Keratinocyte (primary cell): ENCODE data around the gene FXYD6. TPM values are rescaled to one million over a fixed set of nuclear protein-coding genes. Genes with fewer than 3 reads are reported as not detected.

ENCODE experiments used
- DNase-seq: peaks from one replicate; pipeline ENCODE4 v3.0.0-alpha.2; 2011; ENCODE audit warnings: low read depth, missing footprints, low spot score
- FAIRE-seq: peaks from 2 replicates; lab custom pipeline; 2011; peaks lifted over from hg19 to GRCh38; lab: Jason Lieb, UNC
- H2AFZ ChIP-seq: 2 replicates; pipeline ENCODE4 v1.6.0; 2012; ENCODE audit warnings: low read length, control low read depth, inconsistent platforms; ENCODE audit not compliant: control insufficient read depth
- H3K27ac ChIP-seq: 2 replicates; pipeline ENCODE4 v1.5.1; 2011; ENCODE audit warnings: low read length; ENCODE audit not compliant: control insufficient read depth, insufficient read depth
- H3K27me3 ChIP-seq: 3 replicates; pipeline ENCODE4 v1.6.0; 2011; ENCODE audit warnings: low read length; ENCODE audit not compliant: control insufficient read depth, insufficient read depth; ENCODE audit errors: extremely low read depth
- H3K36me3 ChIP-seq, 2 experiments: 2 replicates in 1 of 2; 3 replicates in 1 of 2; pipeline ENCODE4 v1.5.1; 2011; ENCODE audit warnings: low read length in 2 of 2, mild to moderate bottlenecking in 1 of 2; ENCODE audit not compliant: control insufficient read depth in 2 of 2, insufficient read depth in 2 of 2; ENCODE audit errors: extremely low read depth in 1 of 2
- H3K4me1 ChIP-seq: 3 replicates; pipeline ENCODE4 v1.5.1; 2011; ENCODE audit warnings: low read length; ENCODE audit not compliant: control insufficient read depth, insufficient read depth; ENCODE audit errors: extremely low read depth
- H3K4me2 ChIP-seq: 3 replicates; pipeline ENCODE4 v1.6.0; 2011; ENCODE audit warnings: low read depth, low read length; ENCODE audit not compliant: control insufficient read depth, insufficient read depth; ENCODE audit errors: extremely low read depth
- H3K4me3 ChIP-seq, 3 experiments: fragments of 200-600 bp in 1 of 3; sonication (generic) in 1 of 3; 2 replicates in 2 of 3; 3 replicates in 1 of 3; pipeline ENCODE4 v1.5.1; 2011 to 2016; ENCODE audit warnings: low read length in 3 of 3, mild to moderate bottlenecking in 3 of 3, control low read depth in 2 of 3, inconsistent platforms in 1 of 3, low read depth in 1 of 3, mixed read lengths in 1 of 3, mixed run types in 1 of 3, moderate library complexity in 1 of 3; ENCODE audit not compliant: control insufficient read depth in 2 of 3, insufficient read depth in 2 of 3; ENCODE audit errors: extremely low read depth in 1 of 3
- H3K79me2 ChIP-seq: 2 replicates; pipeline ENCODE4 v1.6.0; 2012; ENCODE audit warnings: low read length; ENCODE audit not compliant: control insufficient read depth, insufficient read depth
- H3K9ac ChIP-seq: 3 replicates; pipeline ENCODE4 v1.6.0; 2011; ENCODE audit warnings: low read length; ENCODE audit not compliant: control insufficient read depth, insufficient read depth; ENCODE audit errors: extremely low read depth
- H3K9me1 ChIP-seq: 3 replicates; pipeline ENCODE4 v1.6.0; 2011; ENCODE audit warnings: low read length; ENCODE audit not compliant: control insufficient read depth, insufficient read depth; ENCODE audit errors: extremely low read depth
- H3K9me3 ChIP-seq: 2 replicates; pipeline ENCODE4 v1.5.1; 2012; ENCODE audit warnings: low read depth, low read length; ENCODE audit not compliant: control insufficient read depth
- H4K20me1 ChIP-seq: 3 replicates; pipeline ENCODE4 v1.6.0; 2011; ENCODE audit warnings: low read length; ENCODE audit not compliant: control insufficient read depth, insufficient read depth; ENCODE audit errors: extremely low read depth
- EZH2 ChIP-seq: IDR thresholded peaks from one replicate; pipeline ENCODE4 v1.6.1; 2012; ENCODE audit warnings: inconsistent platforms, mild to moderate bottlenecking, low read length, moderate library complexity
- dilution Hi-C: fragments of 300-500 bp; cut with MboI; formaldehyde crosslinking; loops from one replicate; pipeline ENCODE4 v1.7.0; 2020; ENCODE audit warnings: low sequenced_read_pairs; ENCODE audit not compliant: extremely low pct_ligation_motif_present
- polyA plus RNA-seq, 5 experiments: library from polyadenylated mRNA; depleted of rRNA in 3 of 5; stranded (reverse) in 3 of 5; stranded (forward) in 1 of 5; unstranded in 1 of 5; fragments of >200 nt; gene quantifications; 1 replicate in 1 of 5; 2 replicates in 3 of 5; 3 replicates in 1 of 5; pipeline versions ENCODE4 v1.2.1 to v1.2.3, GENCODE V29; 2011 to 2012; ENCODE audit warnings: missing spikeins in 2 of 5, low read depth in 1 of 5, low replicate concordance in 1 of 5
- TF ChIP-seq, protein P1 (sequence below), 3 experiments: IDR thresholded peaks in 1 of 3; conservative IDR thresholded peaks in 1 of 3; optimal IDR thresholded peaks in 1 of 3; 2 replicates in 2 of 3; 3 replicates in 1 of 3; pipeline versions ENCODE3 to v1.5.1; 2011; ENCODE audit warnings: low read length in 3 of 3, mild to moderate bottlenecking in 3 of 3, moderate library complexity in 2 of 3, control low read depth in 1 of 3, inconsistent platforms in 1 of 3; ENCODE audit not compliant: insufficient read depth in 2 of 3; ENCODE audit errors: extremely low read depth in 1 of 3

FXYD6 gene
- polyA plus RNA-seq, 1 donor (not counting 4 experiments of a cell fraction or from before 2014, with no cell fraction given), result not detected

DNA sequence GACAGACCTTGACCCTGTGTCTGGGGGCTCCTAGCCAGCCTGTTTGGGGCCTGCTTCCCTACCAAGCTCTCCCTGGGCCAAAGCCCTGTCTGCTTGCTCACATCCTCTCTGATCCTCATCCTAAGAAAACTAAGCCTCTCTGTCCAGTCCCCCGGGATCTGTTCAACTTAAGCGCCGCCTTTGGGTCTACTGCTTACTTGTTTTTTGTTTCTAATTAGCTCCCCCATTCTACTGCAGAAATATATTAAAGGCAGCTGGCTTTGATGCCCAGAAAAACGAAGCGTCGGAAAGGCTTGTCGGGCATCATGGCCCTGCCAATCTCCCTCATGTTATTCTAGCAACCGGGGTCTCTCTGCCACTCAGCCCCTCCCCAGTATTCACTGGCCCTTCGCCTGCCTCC, 82.9 kb downstream of the FXYD6 start:
- Histone ChIP-seq H3K4me1 (peaks cover 6% of the 10 kb centered on the region), H4K20me1 (no peaks in the 10 kb centered on the region), H3K9ac (no peak overlapping the region), H3K27ac (no peak overlapping the region), H3K27me3 (peaks cover 63% of the 10 kb centered on the region), H3K9me3 (no peaks in the 10 kb centered on the region), H3K4me2 (no peak overlapping the region), H3K9me1 (no peaks in the 10 kb centered on the region), H3K36me3 (no peaks in the 10 kb centered on the region), H3K79me2 (no peaks in the 10 kb centered on the region), H3K4me3 (no peak overlapping the region), H2AFZ (no peak overlapping the region)
- FAIRE-seq (no peak), DNase-seq (no peak)
- dilution Hi-C loops, result no loop called here
- no peak for TF ChIP-seq EZH2
- TF ChIP-seq, protein P1, sequence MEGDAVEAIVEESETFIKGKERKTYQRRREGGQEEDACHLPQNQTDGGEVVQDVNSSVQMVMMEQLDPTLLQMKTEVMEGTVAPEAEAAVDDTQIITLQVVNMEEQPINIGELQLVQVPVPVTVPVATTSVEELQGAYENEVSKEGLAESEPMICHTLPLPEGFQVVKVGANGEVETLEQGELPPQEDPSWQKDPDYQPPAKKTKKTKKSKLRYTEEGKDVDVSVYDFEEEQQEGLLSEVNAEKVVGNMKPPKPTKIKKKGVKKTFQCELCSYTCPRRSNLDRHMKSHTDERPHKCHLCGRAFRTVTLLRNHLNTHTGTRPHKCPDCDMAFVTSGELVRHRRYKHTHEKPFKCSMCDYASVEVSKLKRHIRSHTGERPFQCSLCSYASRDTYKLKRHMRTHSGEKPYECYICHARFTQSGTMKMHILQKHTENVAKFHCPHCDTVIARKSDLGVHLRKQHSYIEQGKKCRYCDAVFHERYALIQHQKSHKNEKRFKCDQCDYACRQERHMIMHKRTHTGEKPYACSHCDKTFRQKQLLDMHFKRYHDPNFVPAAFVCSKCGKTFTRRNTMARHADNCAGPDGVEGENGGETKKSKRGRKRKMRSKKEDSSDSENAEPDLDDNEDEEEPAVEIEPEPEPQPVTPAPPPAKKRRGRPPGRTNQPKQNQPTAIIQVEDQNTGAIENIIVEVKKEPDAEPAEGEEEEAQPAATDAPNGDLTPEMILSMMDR (optimal IDR thresholded peaks at IDR 0.05 in 1 of 3, IDR thresholded peaks at IDR 0.05 in 1 of 3, conservative IDR thresholded peaks at IDR 0.05 in 1 of 3; ENCODE audit: extremely low read depth in 1 of 3, insufficient read depth in 2 of 3, low read length in 3 of 3), result no peak

DNA sequence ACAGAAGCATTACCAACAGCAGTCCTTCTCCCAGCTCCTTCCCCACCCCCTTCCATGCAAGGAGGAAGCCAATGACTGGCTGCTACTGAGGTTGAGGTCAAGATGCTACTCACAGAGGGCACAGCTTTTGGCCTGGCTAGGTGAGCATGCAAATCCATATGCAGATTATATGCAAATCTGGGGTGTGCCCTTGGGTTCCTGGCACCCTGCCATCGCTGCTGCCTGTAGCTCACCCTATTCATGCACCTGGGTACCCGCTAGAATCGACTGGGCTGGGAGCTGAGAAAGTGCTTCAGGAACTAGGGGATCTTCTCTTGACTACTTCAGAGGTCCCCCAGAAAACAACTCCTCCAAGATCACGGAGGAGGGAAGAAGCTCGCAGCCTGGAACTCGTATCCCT, 83.5 kb downstream of the FXYD6 start:
- Histone ChIP-seq H3K27ac (no peak overlapping the region), H3K9ac (no peak overlapping the region), H2AFZ (no peak overlapping the region), H3K9me3 (no peaks in the 10 kb centered on the region), H3K36me3 (no peaks in the 10 kb centered on the region), H3K9me1 (no peaks in the 10 kb centered on the region), H3K79me2 (no peaks in the 10 kb centered on the region), H4K20me1 (no peaks in the 10 kb centered on the region), H3K27me3 (peaks cover 59% of the 10 kb centered on the region), H3K4me3 (no peak overlapping the region), H3K4me2 (no peak overlapping the region), H3K4me1 (peaks cover 6% of the 10 kb centered on the region)
- no peak for TF ChIP-seq EZH2
- TF ChIP-seq, protein P1 (optimal IDR thresholded peaks at IDR 0.05 in 1 of 3, IDR thresholded peaks at IDR 0.05 in 1 of 3, conservative IDR thresholded peaks at IDR 0.05 in 1 of 3; ENCODE audit: extremely low read depth in 1 of 3, insufficient read depth in 2 of 3, low read length in 3 of 3), result no peak
- DNase-seq (no peak), FAIRE-seq (no peak)
- dilution Hi-C loops, result no loop called here
